Thoracic aorta (tissue), 2 donors: ENCODE data around the gene PRMT3. TPM values are rescaled to one million over a fixed set of nuclear protein-coding genes. Genes with fewer than 3 reads are reported as not detected.

Experiments
- ATAC-seq: fragments of 150-250 bp; one replicate; pipeline ENCODE4 v1.8.0; 2017; ENCODE audit warnings: low read depth; ENCODE audit not compliant: insufficient number of reproducible peaks, low FRiP score
- DNase-seq: peaks from one replicate; pipeline ENCODE4 v3.0.0-alpha.2; 2020; ENCODE audit warnings: low spot score
- H3K27ac ChIP-seq, 2 donors: fragments of 200-600 bp; sonication (generic); 1 replicate in 1 of 2; 2 replicates in 1 of 2; pipeline ENCODE4 v1.5.1; 2016; ENCODE audit warnings: mild to moderate bottlenecking in 2 of 2, moderate library complexity in 2 of 2
- H3K27me3 ChIP-seq: fragments of 200-600 bp; sonication (generic); replicated peaks from 2 replicates; pipeline ENCODE4 v1.6.0; 2016; ENCODE audit warnings: mild to moderate bottlenecking; ENCODE audit not compliant: insufficient read depth
- H3K36me3 ChIP-seq: fragments of 200-600 bp; sonication (generic); one replicate; pipeline ENCODE4 v1.5.1; 2016
- H3K4me1 ChIP-seq, 2 donors: fragments of 200-600 bp; sonication (generic); 1 replicate in 1 of 2; 2 replicates in 1 of 2; pipeline versions ENCODE4 v1.5.1 to v1.6.0; 2016; ENCODE audit warnings: low read depth in 2 of 2, mild to moderate bottlenecking in 1 of 2; ENCODE audit not compliant: control insufficient read depth in 1 of 2
- H3K4me3 ChIP-seq: fragments of 200-600 bp; sonication (generic); 2 replicates; pipeline ENCODE4 v1.5.1; 2016; ENCODE audit warnings: mild to moderate bottlenecking
- H3K9me3 ChIP-seq: fragments of 200-600 bp; sonication (generic); 2 replicates; pipeline ENCODE4 v1.5.1; 2016
- total RNA-seq, 2 donors: library from RNA; depleted of rRNA; stranded (reverse); fragments of >200 nt; gene quantifications; one replicate each; pipeline versions ENCODE4 v1.1.0 to v1.2.3, GENCODE V29; 2016
- TF ChIP-seq, protein P1 (sequence below): fragments of 200-600 bp; sonication (generic); IDR thresholded peaks from one replicate; pipeline ENCODE4 v1.5.1; 2019; ENCODE audit warnings: antibody characterized with exemption

Gene PRMT3
- total RNA-seq, 2 donors from 2014 or later: 7.9 to 21.0 TPM

- Histone ChIP-seq H3K36me3 (no peaks in the 10 kb centered on the region), H3K27ac (no peak overlapping the region), H3K4me1 (no peaks in the 10 kb centered on the region), H3K27me3 (no peaks in the 10 kb centered on the region), H3K4me3 (no peak overlapping the region), H3K9me3 (no peaks in the 10 kb centered on the region)
- DNase-seq (no peak), ATAC-seq (no peak)
- TF ChIP-seq, protein P1, sequence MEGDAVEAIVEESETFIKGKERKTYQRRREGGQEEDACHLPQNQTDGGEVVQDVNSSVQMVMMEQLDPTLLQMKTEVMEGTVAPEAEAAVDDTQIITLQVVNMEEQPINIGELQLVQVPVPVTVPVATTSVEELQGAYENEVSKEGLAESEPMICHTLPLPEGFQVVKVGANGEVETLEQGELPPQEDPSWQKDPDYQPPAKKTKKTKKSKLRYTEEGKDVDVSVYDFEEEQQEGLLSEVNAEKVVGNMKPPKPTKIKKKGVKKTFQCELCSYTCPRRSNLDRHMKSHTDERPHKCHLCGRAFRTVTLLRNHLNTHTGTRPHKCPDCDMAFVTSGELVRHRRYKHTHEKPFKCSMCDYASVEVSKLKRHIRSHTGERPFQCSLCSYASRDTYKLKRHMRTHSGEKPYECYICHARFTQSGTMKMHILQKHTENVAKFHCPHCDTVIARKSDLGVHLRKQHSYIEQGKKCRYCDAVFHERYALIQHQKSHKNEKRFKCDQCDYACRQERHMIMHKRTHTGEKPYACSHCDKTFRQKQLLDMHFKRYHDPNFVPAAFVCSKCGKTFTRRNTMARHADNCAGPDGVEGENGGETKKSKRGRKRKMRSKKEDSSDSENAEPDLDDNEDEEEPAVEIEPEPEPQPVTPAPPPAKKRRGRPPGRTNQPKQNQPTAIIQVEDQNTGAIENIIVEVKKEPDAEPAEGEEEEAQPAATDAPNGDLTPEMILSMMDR: no peak
Measured at GRCh38 chr11:20403059-20403458, 15.5 kb downstream of the PRMT3 start.

- no peak for ATAC-seq
- H3K36me3 ChIP-seq: peaks cover 4% of the 10 kb centered on the region
- H3K4me1 ChIP-seq: no peaks in the 10 kb centered on the region
Measured at GRCh38 chr11:20406484-20406883, 19.0 kb downstream of the PRMT3 start.

DNA sequence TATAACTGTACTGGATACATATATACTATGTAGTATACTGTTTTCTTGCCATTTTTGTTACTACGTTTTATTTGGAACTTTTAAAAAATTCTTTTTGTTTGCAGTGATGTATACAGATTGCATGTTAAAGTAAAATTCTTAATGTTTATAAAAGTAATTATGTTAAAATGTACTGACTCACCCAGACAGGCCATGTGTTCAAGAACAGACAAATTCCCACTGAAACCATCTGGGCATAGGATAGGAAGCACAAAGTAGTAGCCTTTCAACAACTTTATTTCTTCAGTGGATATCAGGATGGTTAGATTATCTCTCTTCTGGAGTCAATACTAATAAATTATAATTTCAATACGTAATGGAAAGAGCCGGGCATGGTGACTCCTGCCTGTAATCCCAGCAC is 19.8 kb downstream of the PRMT3 start:
- Histone ChIP-seq H3K36me3 (peaks cover 4% of the 10 kb centered on the region), H3K9me3 (no peaks in the 10 kb centered on the region), H3K4me1 (no peaks in the 10 kb centered on the region), H3K27me3 (no peaks in the 10 kb centered on the region), H3K27ac (no peak overlapping the region), H3K4me3 (no peak overlapping the region)
- TF ChIP-seq, protein P1: no peak
- DNase-seq: no peak
- no peak for ATAC-seq

More at GRCh38 chr11:20406484-20406883, 19.0 kb downstream of the PRMT3 start:
- TF ChIP-seq, protein P1: no peak
- Histone ChIP-seq H3K9me3 (no peaks in the 10 kb centered on the region), H3K4me3 (no peak overlapping the region), H3K27me3 (no peaks in the 10 kb centered on the region), H3K27ac (no peak overlapping the region)
- DNase-seq: no peak

GRCh38 chr11:20415432-20415831 is 27.9 kb downstream of the PRMT3 start:
- no peak overlapping the region for H3K27ac ChIP-seq
- no peaks in the 10 kb centered on the region for H3K36me3 ChIP-seq
- no peak for ATAC-seq
- DNase-seq: no peak
- no peaks in the 10 kb centered on the region for H3K9me3 ChIP-seq
- H3K4me1 ChIP-seq: no peaks in the 10 kb centered on the region
- no peaks in the 10 kb centered on the region for H3K27me3 ChIP-seq
- TF ChIP-seq, protein P1: no peak
- H3K4me3 ChIP-seq: no peak overlapping the region

- no peaks in the 10 kb centered on the region for H3K4me1 ChIP-seq
- H3K9me3 ChIP-seq: no peaks in the 10 kb centered on the region
- TF ChIP-seq, protein P1: no peak
- no peaks in the 10 kb centered on the region for H3K27me3 ChIP-seq
- no peak overlapping the region for H3K27ac ChIP-seq
- DNase-seq: no peak
- no peak for ATAC-seq
- peaks cover 8% of the 10 kb centered on the region for H3K36me3 ChIP-seq
- no peak overlapping the region for H3K4me3 ChIP-seq
Measured at GRCh38 chr11:20417771-20418170, 30.3 kb downstream of the PRMT3 start.
